Measurements from ENCODE around the gene BICDL1. TPM values are rescaled to one million over a fixed set of nuclear protein-coding genes. Genes with fewer than 3 reads are reported as not detected.

Gene BICDL1
- total RNA-seq, 2 experiments from 2014 or later: 96.2 to 103 TPM

DNA sequence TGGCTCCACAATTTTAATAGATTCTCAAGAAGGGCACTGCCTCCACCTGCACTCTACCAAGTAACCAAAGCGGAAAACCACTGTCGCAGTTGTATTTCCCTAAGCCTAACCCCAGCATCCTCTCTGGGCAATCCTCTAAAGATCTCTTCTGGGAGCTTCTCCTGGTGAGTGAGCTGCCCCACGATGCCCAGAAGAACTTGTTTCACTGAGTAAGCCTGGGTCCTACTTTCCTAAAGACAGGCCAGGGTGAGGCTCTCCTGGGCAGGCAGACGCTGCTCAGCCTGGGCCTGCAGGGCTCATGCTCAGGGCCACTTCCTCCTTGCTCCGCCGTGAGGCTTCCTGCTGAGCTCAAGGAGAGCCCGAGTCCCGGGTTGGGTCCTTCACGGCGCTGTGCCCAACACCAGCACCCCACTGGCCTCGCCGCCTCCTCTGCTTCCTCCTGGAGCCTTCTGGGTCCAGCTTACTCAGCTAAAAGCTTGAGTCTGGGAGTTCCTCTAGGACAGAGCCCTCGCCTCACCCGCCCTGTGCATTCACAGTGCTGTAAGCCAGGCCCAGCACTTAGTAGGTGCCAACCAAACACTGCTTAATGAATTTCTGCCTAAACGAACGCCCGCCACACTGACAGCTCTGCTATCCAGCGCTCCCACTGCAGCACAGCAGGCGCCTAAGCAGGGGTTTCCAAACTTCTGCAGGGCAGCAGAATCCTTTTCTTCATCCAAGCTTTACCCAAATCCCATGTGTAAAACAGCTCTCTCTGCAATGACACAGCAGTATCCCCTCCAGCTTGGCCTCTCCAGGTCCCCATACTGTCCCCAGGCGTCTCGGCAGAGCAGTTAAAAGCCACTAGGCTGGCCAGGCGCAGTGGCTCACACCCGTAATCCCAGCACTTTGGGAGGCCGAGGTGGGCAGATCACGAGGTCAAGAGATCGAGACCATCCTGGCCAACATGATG is 121.8 kb downstream of the BICDL1 start:
- ChIA-PET CTCF (interaction anchor here (0.8 to 0.9 kb wide), 2 partner anchors 10 to 90 kb away, joined by 3 to 6 read pairs; partner anchors contain the start of gene RPLP0), POLR2A (interaction anchor here (0.7 to 1.3 kb wide), 3 partner anchors 24 to 181 kb away, joined by 3 to 6 read pairs (median 4); partner anchors contain the start of genes RNU4-2 and RPLP0)

DNA sequence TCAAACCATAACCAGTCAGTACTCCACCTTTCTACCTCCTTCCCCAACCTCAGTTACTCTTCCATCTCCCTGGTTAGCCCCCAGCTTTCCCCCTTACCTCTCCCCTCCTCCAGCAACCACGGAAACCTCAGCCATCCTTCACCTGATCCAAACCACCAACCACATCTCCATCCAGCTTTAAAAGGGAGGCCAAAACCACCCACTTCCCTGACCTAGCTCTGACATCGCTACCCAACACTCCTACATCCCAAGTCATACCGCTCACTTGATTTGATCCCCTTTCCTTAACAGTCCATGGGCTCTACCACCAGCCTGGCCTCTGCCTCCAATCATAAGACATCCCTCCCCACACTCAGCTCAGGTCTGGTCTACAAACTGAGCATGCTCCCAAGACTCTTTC is 126.0 kb downstream of the BICDL1 start:
- ChIA-PET POLR2A (interaction anchor here (0.5 to 3.1 kb wide), 4 partner anchors 31 to 116 kb away, joined by 3 to 25 read pairs (median 4); no protein-coding TSS in a partner anchor), CTCF (interaction anchor here (0.6 to 1.9 kb wide), 5 partner anchors 10 to 134 kb away, joined by 3 to 6 read pairs (median 3); partner anchors contain the start of gene BICDL1)

DNA sequence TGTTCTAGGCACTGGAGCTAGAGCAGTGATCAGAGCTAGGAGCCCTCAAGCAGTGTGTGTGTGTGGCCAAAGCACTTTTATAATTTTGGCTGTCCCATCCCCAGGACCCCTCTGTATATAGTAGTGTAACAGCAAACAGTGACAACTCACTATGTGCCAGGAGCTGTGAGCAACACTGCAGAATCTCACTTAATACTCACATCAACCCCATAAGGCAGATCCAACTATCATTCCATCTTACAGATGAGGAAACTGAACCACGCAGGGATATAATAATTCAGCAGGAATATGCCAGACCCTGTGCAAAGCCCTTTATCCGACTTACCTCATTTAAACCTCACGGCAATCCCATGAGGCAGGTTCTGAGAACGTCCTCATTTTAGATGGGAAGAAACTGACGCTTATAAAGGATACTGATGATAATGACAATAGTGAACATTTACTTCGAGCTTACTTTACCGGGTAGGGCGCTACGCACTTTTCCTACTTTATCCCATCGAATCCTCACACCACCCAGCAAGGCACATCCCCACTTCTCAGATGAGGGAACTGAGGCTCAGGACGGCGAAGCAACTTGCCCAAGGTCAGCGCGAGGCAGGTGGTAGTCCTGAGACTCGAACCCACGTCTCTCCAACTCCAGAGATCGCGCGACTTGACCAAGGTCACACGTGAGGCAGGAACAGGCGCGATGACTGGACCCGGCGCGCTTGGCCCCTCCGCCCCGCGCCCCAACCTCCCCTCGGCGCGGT is 126.8 kb downstream of the BICDL1 start:
- ChIA-PET POLR2A (interaction anchor here (0.6 to 3.2 kb wide), 7 partner anchors 11 to 202 kb away, joined by 3 to 41 read pairs (median 9); partner anchors contain the start of genes BICDL1 and RPLP0), CTCF (interaction anchor here (0.6 to 2.1 kb wide), 5 partner anchors 29 to 135 kb away, joined by 3 to 10 read pairs (median 3); partner anchors contain the start of gene BICDL1)

DNA sequence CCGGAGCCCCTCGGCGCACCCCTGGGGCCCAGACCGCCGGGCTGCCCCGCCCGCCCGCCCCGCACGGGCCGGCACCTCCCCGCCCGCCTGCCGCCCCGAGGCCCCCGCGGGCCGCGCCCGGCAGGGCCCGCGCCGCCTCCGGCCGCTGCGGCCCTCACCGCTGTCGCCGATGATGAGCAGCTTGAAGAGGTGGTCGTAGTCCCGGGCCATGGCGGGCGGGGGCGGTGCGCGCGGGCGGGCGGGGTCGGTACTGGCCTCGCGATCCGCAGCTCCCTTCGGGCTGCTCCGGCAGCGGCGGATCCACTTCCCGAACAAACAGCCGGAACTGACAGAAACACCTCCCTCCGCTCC is 127.4 kb downstream of the BICDL1 start, which contains the start of gene RAB35:
TSS of gene RAB35 (minus strand) at position 313 of the 351 bp plus-strand sequence. CDS start at position 210, 103 bp downstream.
- ChIA-PET POLR2A (interaction anchor here (0.6 to 3.2 kb wide), 11 partner anchors 10 to 202 kb away, joined by 3 to 41 read pairs (median 9); partner anchors contain the start of genes BICDL1, RNU4-2 and RPLP0), CTCF (interaction anchor here (1.1 to 2.1 kb wide), 3 partner anchors 29 to 103 kb away, joined by 3 to 10 read pairs (median 8); partner anchors contain the start of gene RPLP0)

- POLR2A ChIA-PET: interaction anchor here (0.6 to 3.2 kb wide), 13 partner anchors 10 to 174 kb away, joined by 3 to 41 read pairs (median 8); partner anchors contain the start of genes BICDL1, RNU4-2 and RPLP0
- CTCF ChIA-PET: interaction anchor here (0.7 to 2.1 kb wide), 7 partner anchors 8 to 126 kb away, joined by 3 to 10 read pairs (median 4); partner anchors contain the start of gene RPLP0
Measured at GRCh38 chr12:120116792-120117651, 128.0 kb downstream of the BICDL1 start.

GRCh38 chr12:120117961-120118320 is 128.9 kb downstream of the BICDL1 start:
- CTCF ChIA-PET: interaction anchor here (0.6 to 2.1 kb wide), 7 partner anchors 9 to 187 kb away, joined by 3 to 10 read pairs (median 5); partner anchors contain the start of gene RPLP0

DNA sequence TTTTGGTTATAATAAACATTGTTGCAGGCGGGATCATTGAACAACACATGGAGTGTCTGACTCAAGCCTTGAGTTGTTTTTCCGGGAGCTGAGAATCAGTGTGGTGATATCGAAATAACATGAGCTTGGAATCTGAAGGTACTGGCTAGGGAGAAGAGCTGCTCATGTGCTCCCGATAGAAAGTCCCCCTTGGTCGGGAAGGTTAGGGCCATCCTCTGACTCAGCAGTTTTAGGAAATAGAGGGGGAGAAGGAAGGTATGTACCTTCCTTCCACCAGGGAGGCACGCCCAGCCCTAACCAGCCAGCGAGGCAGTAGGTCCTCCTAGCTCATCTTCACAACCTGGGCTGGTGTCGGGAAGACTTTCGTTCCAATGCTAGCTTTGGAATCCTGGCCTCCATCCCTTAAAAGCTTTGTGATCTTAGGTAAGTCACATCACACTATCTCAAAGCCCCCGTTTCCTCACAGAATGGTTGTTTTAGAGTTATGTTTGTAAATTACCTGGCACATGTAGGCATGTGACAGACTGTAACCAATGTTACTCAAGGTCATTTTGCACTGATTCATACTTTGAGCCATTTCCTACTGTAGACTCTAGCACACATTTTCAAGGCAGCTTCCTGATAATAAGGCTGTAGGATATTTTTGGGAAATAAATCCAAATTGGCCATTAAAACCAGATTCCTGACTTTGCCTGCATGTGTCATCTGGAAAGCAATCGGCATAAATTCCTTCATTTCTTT is 129.5 kb downstream of the BICDL1 start:
- CTCF ChIA-PET: interaction anchor here (1.3 to 1.9 kb wide), 4 partner anchors 10 to 82 kb away, joined by 3 to 8 read pairs (median 6); partner anchors contain the start of gene RPLP0
- POLR2A ChIA-PET: interaction anchor here (0.6 to 3.2 kb wide), 7 partner anchors 8 to 174 kb away, joined by 3 to 41 read pairs (median 6); partner anchors contain the start of gene RPLP0

More at GRCh38 chr12:120117961-120118320, 128.9 kb downstream of the BICDL1 start:
- POLR2A ChIA-PET: interaction anchor here (0.6 to 3.2 kb wide), 10 partner anchors 9 to 128 kb away, joined by 3 to 41 read pairs (median 8); partner anchors contain the start of genes BICDL1 and RPLP0

DNA sequence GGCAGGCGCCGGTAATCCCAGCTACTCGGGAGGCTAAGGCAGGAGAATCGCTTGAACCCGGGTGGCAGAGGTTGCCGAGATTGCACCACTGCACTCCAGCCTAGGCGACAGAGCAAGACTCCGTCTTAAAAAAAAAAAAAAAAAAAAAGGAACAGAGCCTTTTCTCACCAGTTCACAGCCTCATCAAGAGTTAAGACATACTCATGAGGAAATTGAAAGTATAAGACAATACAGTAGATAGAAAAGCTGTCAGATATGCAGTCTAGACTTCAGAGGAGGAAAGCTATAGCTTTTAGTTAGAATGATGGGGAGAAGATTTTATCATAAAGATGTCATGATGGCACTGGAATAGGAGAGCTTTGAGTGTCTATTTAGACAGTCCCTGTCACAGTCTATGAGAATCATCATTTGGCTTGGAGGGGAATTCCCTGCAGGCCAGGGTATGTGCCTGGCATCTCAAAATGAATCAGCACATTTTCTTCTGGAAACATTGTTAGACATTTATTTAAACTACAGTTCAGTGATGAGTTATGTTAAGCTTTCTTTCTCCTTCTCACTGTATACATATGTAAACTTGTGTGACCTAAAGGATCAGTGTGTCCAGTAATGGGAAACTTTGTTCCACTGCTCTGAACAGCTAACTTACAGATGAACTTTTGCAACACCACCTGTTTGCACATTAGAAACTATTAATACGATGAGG is 130.4 kb downstream of the BICDL1 start:
- ChIA-PET POLR2A (interaction anchor here (0.6 to 2.5 kb wide), 9 partner anchors 34 to 1679 kb away, joined by 3 to 20 read pairs (median 6); partner anchors contain the start of genes BICDL1 and RPLP0), CTCF (interaction anchor here (0.5 to 1.3 kb wide), 4 partner anchors 9 to 468 kb away, joined by 3 to 4 read pairs (median 3); no protein-coding TSS in a partner anchor)

- ChIA-PET POLR2A (interaction anchor here (0.8 to 2.5 kb wide), 3 partner anchors 24 to 80 kb away, joined by 3 to 20 read pairs (median 5); partner anchors contain the start of gene RPLP0), CTCF (interaction anchor here (1.2 to 2.0 kb wide), 2 partner anchors 11 to 131 kb away, joined by 3 to 6 read pairs; no protein-coding TSS in a partner anchor)
Measured at GRCh38 chr12:120121343-120121742, 132.3 kb downstream of the BICDL1 start.

GRCh38 chr12:120121766-120122293 is 132.8 kb downstream of the BICDL1 start:
- ChIA-PET POLR2A (interaction anchor here (0.6 to 0.8 kb wide), 2 partner anchors 76 to 79 kb away, joined by 3 read pairs; no protein-coding TSS in a partner anchor), CTCF (interaction anchor here (0.6 to 2.0 kb wide), 3 partner anchors 11 to 132 kb away, joined by 3 to 6 read pairs (median 3); no protein-coding TSS in a partner anchor)

GRCh38 chr12:120125029-120125428 is 136.0 kb downstream of the BICDL1 start:
- ChIA-PET POLR2A (no interaction called here), CTCF (no interaction called here)

DNA sequence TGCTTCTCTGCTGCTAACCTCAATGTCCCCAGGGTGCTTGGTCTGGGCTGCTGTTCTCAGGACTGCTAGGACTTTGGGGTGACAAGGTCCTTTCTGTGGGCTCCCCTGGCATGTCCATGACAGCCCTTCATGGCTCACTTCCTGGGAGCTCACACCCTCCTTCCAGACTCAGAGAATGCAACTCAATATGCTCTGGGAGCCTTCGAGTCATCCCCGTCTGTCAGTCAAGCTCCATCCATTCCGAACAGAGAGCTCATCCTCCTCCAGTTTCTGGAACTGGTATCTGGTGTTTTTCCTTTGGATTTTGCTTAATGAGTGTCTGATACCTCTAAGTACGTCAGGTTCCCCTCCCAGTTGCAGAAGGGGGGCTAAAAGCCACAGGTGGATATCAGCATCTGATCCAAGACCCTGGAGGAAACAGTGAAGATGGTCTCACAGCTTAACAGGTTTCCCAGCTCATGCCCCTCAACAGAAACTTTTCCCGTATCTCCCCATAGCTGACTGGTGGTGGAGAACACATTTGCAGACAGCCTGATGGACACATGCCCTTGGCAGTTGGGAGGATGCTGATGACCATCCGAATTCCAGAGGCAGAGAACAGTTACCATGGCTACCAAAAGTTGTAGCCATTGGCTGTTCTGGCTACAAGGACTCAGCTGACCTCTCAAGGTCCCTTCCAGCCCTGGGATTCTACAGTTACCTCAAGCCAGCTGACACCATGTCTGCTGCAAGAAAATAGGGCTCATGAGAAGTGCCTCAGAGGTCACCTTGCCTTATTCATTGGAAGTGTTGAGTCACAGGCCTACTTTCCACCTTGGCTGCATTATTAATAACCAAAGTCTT is 137.0 kb downstream of the BICDL1 start:
- CTCF ChIA-PET: no interaction called here

DNA sequence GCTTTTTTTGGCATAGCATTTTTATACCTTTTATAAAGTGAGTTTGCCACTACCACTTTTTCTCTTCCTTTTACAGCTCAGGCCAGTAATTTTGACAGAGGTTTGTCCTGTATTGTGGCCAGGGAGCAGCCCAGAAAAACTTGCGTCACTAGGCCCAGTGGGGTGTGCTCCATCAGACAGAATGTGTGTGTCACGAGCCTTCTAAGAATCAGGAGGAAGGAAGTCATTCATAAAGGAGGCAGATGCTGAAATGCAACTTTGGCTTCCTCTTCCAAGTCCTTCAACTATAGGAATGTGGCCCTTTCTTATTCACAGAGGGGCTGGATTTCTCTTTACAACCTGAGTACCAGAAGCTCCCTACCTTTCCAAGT is 137.6 kb downstream of the BICDL1 start:
- ChIA-PET POLR2A (interaction anchor here (0.7 to 2.6 kb wide), 3 partner anchors 9 to 74 kb away, joined by 4 to 9 read pairs (median 4); partner anchors contain the start of genes RAB35 and RPLP0), CTCF (no interaction called here)

More for the DNA sequence above, 137.0 kb downstream of the BICDL1 start:
- POLR2A ChIA-PET: interaction anchor here (0.7 to 2.6 kb wide), 3 partner anchors 9 to 75 kb away, joined by 4 to 9 read pairs (median 4); partner anchors contain the start of genes RAB35 and RPLP0

DNA sequence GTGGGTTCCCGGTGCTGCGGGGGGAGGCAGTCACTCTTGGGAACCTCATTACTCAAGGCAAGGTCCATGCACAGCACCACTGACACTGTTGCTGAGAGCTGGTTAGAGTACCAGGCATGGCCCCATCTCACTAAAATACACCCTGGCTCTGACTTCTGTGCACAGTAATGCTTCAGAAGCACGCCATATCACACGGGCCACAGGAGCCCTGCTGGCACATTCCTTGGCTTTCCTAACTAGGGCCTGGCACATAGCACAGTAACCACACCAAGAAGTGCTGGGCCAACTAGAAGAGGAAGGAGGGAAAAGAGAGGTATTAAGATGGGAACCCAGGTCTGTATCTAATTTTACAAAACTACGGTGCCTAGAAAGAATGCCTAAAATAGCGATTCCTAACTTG is 141.0 kb downstream of the BICDL1 start:
- ChIA-PET CTCF (no interaction called here), POLR2A (no interaction called here)

GRCh38 chr12:120131116-120131515 is 142.1 kb downstream of the BICDL1 start:
- ChIA-PET CTCF (no interaction called here), POLR2A (interaction anchor here (0.6 kb wide), 1 partner anchor 42 kb away, joined by 3 read pairs; no protein-coding TSS in a partner anchor)
